ENCODE results near the gene SRGAP2C.
"Not testable (repeated sequence)": the region's sequence is repeated elsewhere in the genome, so short reads cannot be mapped to it uniquely, and the experiment has no call there.

- TF ChIP-seq CTCF, POLR2A (IDR thresholded peaks at IDR 0.05): not testable (repeated sequence)
These were observed 98.9 kb downstream of the SRGAP2C start for GRCh38 chr1:121283587-121284180.
